Measurements from ENCODE around the gene CYP3A5.

Gene CYP3A5

GRCh38 chr7:99616359-99617191 lies 63.2 kb downstream of the CYP3A5 start, which contains the start of gene ZSCAN25:
Gene ZSCAN25 (plus strand): TSS chr7:99616946. CDS start chr7:99619607, 2,661 bp downstream.
- DNase-seq (ENCODE audit: extremely low spot score), result peak; percentile 95
- ChIA-PET CTCF (interaction anchor here (1.1 to 4.0 kb wide), 7 partner anchors 9 to 376 kb away, joined by 3 to 13 read pairs (median 3); partner anchors contain the start of gene ZNF655), POLR2A (no interaction called here)

DNA sequence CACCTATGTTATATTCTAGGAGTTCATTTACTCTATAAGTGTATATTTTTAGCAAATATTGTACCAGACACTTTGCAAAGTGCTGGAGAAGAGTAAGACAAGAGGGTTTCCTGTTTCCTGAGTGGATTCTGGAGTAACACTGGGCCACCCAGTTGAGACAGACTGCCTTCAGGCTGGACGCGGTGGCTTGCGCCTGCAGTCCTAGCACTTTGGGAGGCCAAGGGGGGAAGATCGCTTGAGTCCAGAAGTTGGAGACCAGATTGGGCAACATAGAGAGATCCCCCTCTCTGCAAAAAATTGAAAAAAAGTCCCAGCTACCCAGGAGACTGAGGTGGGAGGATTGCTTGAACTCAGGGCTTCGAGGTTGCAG lies 63.8 kb downstream of the CYP3A5 start:
- DNase-seq (ENCODE audit: extremely low spot score), result no peak
- ChIA-PET POLR2A (no interaction called here), CTCF (interaction anchor here (1.1 to 4.0 kb wide), 6 partner anchors 8 to 376 kb away, joined by 3 to 13 read pairs (median 3); partner anchors contain the start of gene ZNF655)
- no peak for TF ChIP-seq CTCF (IDR thresholded peaks at IDR 0.05; ENCODE audit: control extremely low read depth, extremely low read depth, low read depth, missing control alignments)

More at GRCh38 chr7:99616359-99617191, 63.2 kb downstream of the CYP3A5 start, which contains the start of gene ZSCAN25:
- TF ChIP-seq CTCF (IDR thresholded peaks at IDR 0.05; ENCODE audit: control extremely low read depth, extremely low read depth, low read depth, missing control alignments), result peak; percentile 65

DNA sequence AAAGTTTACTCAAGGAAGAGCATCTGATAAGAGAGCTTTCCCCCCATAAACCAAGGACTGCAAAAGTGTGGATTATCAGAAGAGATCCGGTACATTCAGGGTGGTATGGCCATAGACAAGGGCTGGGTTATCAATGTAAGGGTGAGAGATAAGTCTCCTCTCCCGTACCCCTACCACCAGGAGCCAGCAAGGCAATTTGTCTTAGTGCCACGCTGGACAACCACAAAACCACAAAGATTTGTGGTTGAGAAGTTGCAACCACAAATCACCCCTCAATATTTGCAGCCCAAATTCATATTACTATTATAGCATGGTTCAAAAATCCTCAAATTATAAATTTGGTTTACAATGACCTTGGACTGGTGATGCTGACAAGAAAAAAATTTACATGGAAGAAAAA lies 65.3 kb downstream of the CYP3A5 start:
- POLR2A ChIA-PET, result no interaction called here
- TF ChIP-seq CTCF (IDR thresholded peaks at IDR 0.05; ENCODE audit: control extremely low read depth, extremely low read depth, low read depth, missing control alignments), result no peak
- CTCF ChIA-PET, result interaction anchor here (4.0 kb wide), 1 partner anchor 9 kb away, joined by 13 read pairs; no protein-coding TSS in a partner anchor
- DNase-seq (ENCODE audit: extremely low spot score), result no peak

DNA sequence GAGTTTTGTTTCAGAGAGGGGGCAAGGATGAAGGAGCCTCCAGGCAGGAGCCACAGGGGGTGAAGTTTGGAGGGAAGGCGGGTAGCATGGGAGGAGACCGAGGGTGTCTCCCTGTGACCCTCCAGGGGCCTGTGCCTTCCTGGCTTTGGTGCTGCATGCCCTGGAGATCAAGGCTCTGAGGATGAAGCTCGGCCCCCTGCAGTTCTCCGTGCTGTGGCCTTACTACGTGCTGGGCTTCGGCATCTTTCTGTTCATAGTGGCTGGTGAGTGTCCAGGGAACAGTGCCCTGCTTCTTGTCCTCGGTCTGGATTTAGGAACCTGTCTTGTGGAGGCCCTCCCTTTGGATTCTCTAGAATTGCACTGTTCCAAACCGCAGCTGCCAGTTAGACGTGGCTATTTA lies 72.2 kb downstream of the CYP3A5 start:
- TF ChIP-seq CTCF (IDR thresholded peaks at IDR 0.05; ENCODE audit: control extremely low read depth, extremely low read depth, low read depth, missing control alignments), result no peak
- ChIA-PET POLR2A (no interaction called here), CTCF (interaction anchor here (0.6 kb wide), 1 partner anchor 9 kb away, joined by 3 read pairs; the partner anchor contains the start of gene ZSCAN25)
- DNase-seq (ENCODE audit: extremely low spot score), result peak; percentile 3

- no peak for DNase-seq (ENCODE audit: extremely low spot score)
- ChIA-PET CTCF (interaction anchor here (2.9 kb wide), 1 partner anchor 9 kb away, joined by 13 read pairs; the partner anchor contains the start of gene ZSCAN25), POLR2A (no interaction called here)
- no peak for TF ChIP-seq CTCF (IDR thresholded peaks at IDR 0.05; ENCODE audit: control extremely low read depth, extremely low read depth, low read depth, missing control alignments)
Measured at GRCh38 chr7:99606531-99606930, 73.3 kb downstream of the CYP3A5 start.

DNA sequence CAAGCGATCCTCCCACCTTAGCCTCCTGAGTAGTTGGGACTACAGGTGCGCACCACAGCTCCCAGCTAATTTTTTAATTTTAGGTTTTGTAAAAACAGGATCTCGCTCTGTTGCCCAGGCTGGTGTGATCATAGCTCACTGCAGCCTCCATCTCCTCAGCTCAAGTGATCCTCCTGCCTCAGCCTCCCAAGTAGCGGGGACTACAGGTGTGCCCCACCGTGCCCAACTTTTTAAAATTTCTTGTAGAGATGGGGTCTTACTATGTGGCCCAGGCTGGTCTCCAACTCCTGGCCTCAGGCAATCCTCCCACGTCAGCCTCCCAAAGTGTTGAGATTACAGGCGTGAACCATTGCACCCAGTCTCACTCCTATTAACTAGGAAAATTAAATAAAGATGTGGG lies 74.3 kb downstream of the CYP3A5 start:
- no peak for DNase-seq (ENCODE audit: extremely low spot score)
- TF ChIP-seq CTCF (IDR thresholded peaks at IDR 0.05; ENCODE audit: control extremely low read depth, extremely low read depth, low read depth, missing control alignments), result no peak
- ChIA-PET POLR2A (no interaction called here), CTCF (interaction anchor here (2.9 kb wide), 1 partner anchor 10 kb away, joined by 13 read pairs; the partner anchor contains the start of gene ZSCAN25)

Measured in GM10248 (cell line).